K562 (cell line): Measurements from ENCODE around the gene EIF2S2. TPM values are rescaled to one million over a fixed set of nuclear protein-coding genes. Genes with fewer than 3 reads are reported as not detected.
A peak's percentile ranks its signal among the peaks of the same experiment; 100 is the strongest.

ENCODE experiments used
- ATAC-seq: fragments of 200-7000 bp; cut with Tn5 transposase; 3 replicates; pipeline ENCODE4 v1.9.1; 2020; ENCODE audit warnings: moderate library complexity
- BruUV-seq: library from RNA; stranded (reverse); fragments of 400-500 nt; replicated peaks from 2 replicates; lab custom pipeline; 2021; lab: Mats Ljungman, UMichigan
- CTCF ChIA-PET: fragments of 300-600 bp; formaldehyde crosslinking; extraction: SDS; loops from one replicate; lab custom pipeline; 2021; ENCODE audit warnings: low intra/inter-chr PET ratio; lab: Yijun Ruan, JAX
- POLR2A ChIA-PET: fragments of 300-600, 350-650 bp; sonication (Branson Sonifier 250); formaldehyde crosslinking; extraction: SDS; loops from one replicate; lab custom pipeline; 2021; ENCODE audit warnings: antibody characterized with exemption, inconsistent platforms; lab: Yijun Ruan, JAX
- DNase-seq, 4 experiments: peaks; one replicate each; pipeline versions ENCODE4 v3.0.0 to v3.0.0-alpha.2; 2011 to 2018; ENCODE audit warnings: low spot score in 3 of 4, mixed read lengths in 3 of 4; ENCODE audit errors: extremely low read depth in 1 of 4
- FAIRE-seq: peaks from 2 replicates; lab custom pipeline; 2011; peaks lifted over from hg19 to GRCh38; lab: Jason Lieb, UNC
- H2AFZ ChIP-seq: 2 replicates; pipeline ENCODE4 v1.6.0; 2011; ENCODE audit warnings: low read depth, low read length, control low read depth, inconsistent platforms
- H3K27ac ChIP-seq: fragments of 200-600 bp; 3 replicates; pipeline ENCODE4 v1.8.0; 2011; ENCODE audit warnings: low read depth, mild to moderate bottlenecking, control low read depth, inconsistent platforms, low read length, moderate library complexity, mixed read lengths; ENCODE audit errors: extremely low read depth
- H3K27me3 ChIP-seq, 2 experiments: fragments of 300-600 bp in 1 of 2; 2 replicates in 1 of 2; 3 replicates in 1 of 2; pipeline versions ENCODE4 v1.6.0 to v1.8.0; 2011; ENCODE audit warnings: inconsistent platforms in 2 of 2, low read length in 2 of 2, mild to moderate bottlenecking in 1 of 2, mixed read lengths in 1 of 2, moderate library complexity in 1 of 2; ENCODE audit not compliant: control insufficient read depth in 2 of 2, insufficient read depth in 2 of 2
- H3K36me3 ChIP-seq: fragments of 300-600 bp; 3 replicates; pipeline ENCODE4 v1.8.0; 2011; ENCODE audit warnings: mild to moderate bottlenecking, low read length, inconsistent platforms; ENCODE audit not compliant: control insufficient read depth, insufficient read depth
- H3K4me1 ChIP-seq, 2 experiments: fragments of 200-600 bp in 1 of 2; replicated peaks in 1 of 2; 2 replicates in 1 of 2; 3 replicates in 1 of 2; pipeline versions ENCODE4 v1.5.1 to v1.8.0; 2011; ENCODE audit warnings: inconsistent platforms in 2 of 2, low read length in 2 of 2, mild to moderate bottlenecking in 1 of 2, mixed read lengths in 1 of 2, moderate library complexity in 1 of 2; ENCODE audit not compliant: control insufficient read depth in 2 of 2, insufficient read depth in 2 of 2
- H3K4me2 ChIP-seq: 2 replicates; pipeline ENCODE4 v1.6.1; 2011; ENCODE audit warnings: low read length, control low read depth, inconsistent platforms, mixed read lengths; ENCODE audit not compliant: insufficient read depth
- H3K4me3 ChIP-seq: fragments of 200-600 bp; sonication (generic), shearing (Covaris generic); 2 replicates; pipeline ENCODE4 v1.5.1; 2016; ENCODE audit warnings: control low read depth, inconsistent platforms
- H3K79me2 ChIP-seq: fragments of 200-600 bp; 3 replicates; pipeline ENCODE4 v1.8.0; 2011; ENCODE audit warnings: low read length, inconsistent platforms; ENCODE audit not compliant: control insufficient read depth, insufficient read depth
- H3K9ac ChIP-seq, 2 experiments: 2 replicates each; pipeline versions ENCODE4 v1.6.0 to v1.6.1; 2011; ENCODE audit warnings: low read depth in 2 of 2, low read length in 2 of 2, control low read depth in 1 of 2, inconsistent platforms in 1 of 2, mild to moderate bottlenecking in 1 of 2, mixed read lengths in 1 of 2; ENCODE audit not compliant: insufficient read depth in 1 of 2
- H3K9me1 ChIP-seq: one replicate; pipeline ENCODE4 v1.6.0; 2011; ENCODE audit warnings: inconsistent platforms, mild to moderate bottlenecking, low read length, moderate library complexity; ENCODE audit not compliant: control insufficient read depth, insufficient read depth
- H3K9me3 ChIP-seq: replicated peaks from 2 replicates; pipeline ENCODE4 v1.5.1; 2011; ENCODE audit warnings: low read depth, low read length, inconsistent platforms; ENCODE audit not compliant: control insufficient read depth, insufficient read depth
- H4K20me1 ChIP-seq: replicated peaks from 2 replicates; pipeline ENCODE4 v1.6.1; 2011; ENCODE audit warnings: low read length, inconsistent platforms, mixed read lengths; ENCODE audit not compliant: control insufficient read depth, insufficient read depth
- ATF7 ChIP-seq: fragments of 450-650 bp; IDR thresholded peaks from 2 replicates; pipeline ENCODE4 v1.7.1; 2014; ENCODE audit warnings: mild to moderate bottlenecking, moderate library complexity
- ETV1 ChIP-seq: fragments of 450-650 bp; conservative IDR thresholded peaks from 2 replicates; pipeline ENCODE4 v1.6.1; 2016; ENCODE audit warnings: missing genetic modification characterization, control low read depth, low read depth, missing compliant biosample characterization
- RAD51 ChIP-seq: fragments of 450-650 bp; IDR thresholded peaks from 2 replicates; pipeline ENCODE4 v1.7.1; 2016; ENCODE audit warnings: low read depth, mild to moderate bottlenecking, borderline replicate concordance
- ZKSCAN8 ChIP-seq: fragments of 200-800 bp; sonication (Bioruptor generic); IDR thresholded peaks from 2 replicates; pipeline ENCODE4 v1.6.1; 2016; ENCODE audit warnings: missing genetic modification characterization, missing compliant biosample characterization
- ZNF41 ChIP-seq: fragments of 250-450 bp; sonication (Bioruptor Pico); conservative IDR thresholded peaks from 2 replicates; pipeline ENCODE4 v1.4.0; 2020; ENCODE audit warnings: mild to moderate bottlenecking
- WGBS: fragments of 100-300 bp; shearing (Covaris generic); methylation state at CpG from one replicate; pipeline ENCODE4 v1.1.6; 2016; ENCODE audit warnings: low coverage, mixed read lengths; ENCODE audit not compliant: insufficient coverage; ENCODE audit errors: missing lambda C conversion rate; 5-methylcytosine and 5-hydroxymethylcytosine counted together
- in situ Hi-C: fragments of 300-500 bp; cut with MboI; formaldehyde crosslinking; loops from 4 replicates; pipeline ENCODE4 v1.15.0; 2018; ENCODE audit warnings: inconsistent platforms, mixed read lengths
- intact Hi-C: fragments of 100-400 bp; cut with micrococcal nuclease; formaldehyde crosslinking; loops from 2 replicates; pipeline ENCODE4 v1.14.2; 2022
- polyA plus RNA-seq, 8 experiments: library from polyadenylated mRNA; depleted of rRNA in 4 of 8; stranded (reverse) in 5 of 8; unstranded in 3 of 8; fragments of >200 nt; fragmentation: Nextera tagmentation in 2 of 8; fragmentation: Illumina TruSeq in 1 of 8; extraction: Ambion mirVana in 2 of 8; extraction: Trizol in 1 of 8; gene quantifications; 2 replicates each; pipeline versions ENCODE4 v1.2.1 to v1.2.3, GENCODE V29; 2011 to 2014; ENCODE audit warnings: inconsistent platforms in 1 of 8, missing spikeins in 1 of 8
- total RNA-seq, 7 experiments: library from RNA; depleted of rRNA in 6 of 7; stranded (reverse); fragments of >200 nt in 6 of 7; fragmentation: Illumina TruSeq in 2 of 7; extraction: Trizol in 2 of 7; gene quantifications; 2 replicates each; pipeline versions ENCODE4 v1.2.1 to v1.2.3, GENCODE V29; 2011 to 2021; ENCODE audit warnings: low replicate concordance in 1 of 7
- TF ChIP-seq, protein P1 (sequence below): fragments of 200-800 bp; sonication (Bioruptor generic); IDR thresholded peaks from 2 replicates; pipeline ENCODE4 v1.6.1; 2017; ENCODE audit warnings: missing genetic modification characterization, missing compliant biosample characterization
- TF ChIP-seq, protein P2 (sequence below): fragments of 200-800 bp; sonication (Bioruptor generic); IDR thresholded peaks from 2 replicates; pipeline ENCODE4 v1.6.1; 2017; ENCODE audit warnings: missing genetic modification characterization, missing compliant biosample characterization
- TF ChIP-seq, protein P3 (sequence below): sonication (generic); formaldehyde crosslinking; IDR thresholded peaks from 2 replicates; pipeline ENCODE4 v1.5.0; 2020; ENCODE audit warnings: missing genetic modification reagents
- TF ChIP-seq, protein P4 (sequence below): fragments of 450-650 bp; formaldehyde crosslinking; IDR thresholded peaks from 2 replicates; pipeline ENCODE4 v1.4.0; 2020; ENCODE audit warnings: mild to moderate bottlenecking, mixed read lengths

EIF2S2 gene
- total and polyA plus RNA-seq, 9 of the 15 experiments (the other 6 are each of a cell fraction or from before 2014, with no cell fraction given) = 79.7 to 220 (median 154) TPM

DNA sequence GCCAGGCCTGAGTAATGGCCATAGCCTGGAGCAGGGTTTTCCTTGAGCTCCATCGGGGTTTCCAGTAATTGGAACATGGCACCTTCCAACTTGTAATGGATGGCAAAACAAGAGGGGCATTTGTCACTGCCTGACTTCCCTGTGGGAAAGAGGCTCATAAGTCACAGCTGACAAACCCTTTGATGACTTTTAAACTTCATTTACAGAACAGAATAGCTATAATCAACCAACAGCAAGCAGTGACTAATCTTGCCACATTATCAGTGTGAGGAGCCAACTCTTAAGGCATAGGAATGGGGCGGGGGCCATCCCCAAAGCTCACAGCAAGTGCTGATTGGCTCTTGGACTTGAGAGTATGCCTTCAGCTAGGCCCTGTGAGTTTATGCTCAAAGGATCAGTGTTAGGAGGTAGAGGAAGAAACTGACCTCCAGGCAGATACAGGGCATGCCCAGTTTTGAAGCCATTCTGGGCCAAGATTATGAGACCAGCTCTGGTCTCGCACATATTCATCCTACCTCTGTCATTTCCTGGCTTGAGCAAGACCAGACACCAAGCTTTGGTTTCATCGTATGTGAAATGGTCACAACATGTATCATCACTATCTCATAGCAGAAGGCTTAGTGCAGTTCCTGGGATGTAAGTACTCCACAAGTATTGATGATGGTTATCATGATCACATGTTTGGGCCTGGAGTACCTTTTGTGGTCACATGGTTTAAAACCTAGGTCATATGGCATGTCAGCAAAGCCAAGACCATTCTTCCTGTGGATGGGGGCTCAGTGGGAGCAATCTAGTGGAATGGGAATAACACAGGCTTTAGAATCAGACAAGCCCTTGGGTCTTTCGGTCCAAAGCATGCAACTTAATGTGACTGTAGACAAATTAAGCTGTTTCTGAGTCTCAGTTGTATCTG lies 49.2 kb downstream of the EIF2S2 start:
- Histone ChIP-seq H3K4me1 (peaks cover 5 to 26% of the 10 kb centered on the region in 2 experiments; a peak in 3 of 5 replicates), H3K9me3 (no peaks in the 10 kb centered on the region), H3K27me3 (no peaks in the 10 kb centered on the region), H3K9ac (no peak overlapping the region), H3K79me2 (peaks cover 42% of the 10 kb centered on the region; the same call in 2 of the 3 replicates), H2AFZ (no peak overlapping the region), H3K9me1 (peaks cover 6% of the 10 kb centered on the region), H3K36me3 (peaks cover 34% of the 10 kb centered on the region), H3K4me3 (no peak overlapping the region), H4K20me1 (peaks cover 24% of the 10 kb centered on the region; the same call in 1 of the 2 replicates), H3K4me2 (no peak overlapping the region; the same call in 1 of the 2 replicates), H3K27ac (no peak overlapping the region)
- peak in 1 of 4 experiments; percentile 27 for DNase-seq
- POLR2A ChIA-PET = interaction anchor here (1.0 to 1.3 kb wide), 4 partner anchors 8 to 63 kb away, joined by 3 to 5 read pairs (median 4); no protein-coding TSS in a partner anchor
- CTCF ChIA-PET = no interaction called here
- intact Hi-C loops (loop anchor here (10.0 kb wide), 1 partner anchor 268 kb away; no protein-coding TSS in a partner anchor), in situ Hi-C loops (no loop called here)
- peak; percentile 6 for FAIRE-seq
- ATAC-seq = peak; percentile 48; the same call in 1 of the 3 replicates
- BruUV-seq = no TSS peak
- WGBS = 63% methylated on average over 5 of the region's 5 CpGs
- TF ChIP-seq ZNF41 (CRISPR knock-in tag) (no peak), RAD51 (peak; percentile 47; the same call in 1 of the 2 replicates), ZKSCAN8 (CRISPR knock-in tag) (no peak), ETV1 (tag) (0 out of 2 replicates have a peak, but pooled peaks have one; percentile 25), ATF7 (no peak)
- TF ChIP-seq, protein P1, sequence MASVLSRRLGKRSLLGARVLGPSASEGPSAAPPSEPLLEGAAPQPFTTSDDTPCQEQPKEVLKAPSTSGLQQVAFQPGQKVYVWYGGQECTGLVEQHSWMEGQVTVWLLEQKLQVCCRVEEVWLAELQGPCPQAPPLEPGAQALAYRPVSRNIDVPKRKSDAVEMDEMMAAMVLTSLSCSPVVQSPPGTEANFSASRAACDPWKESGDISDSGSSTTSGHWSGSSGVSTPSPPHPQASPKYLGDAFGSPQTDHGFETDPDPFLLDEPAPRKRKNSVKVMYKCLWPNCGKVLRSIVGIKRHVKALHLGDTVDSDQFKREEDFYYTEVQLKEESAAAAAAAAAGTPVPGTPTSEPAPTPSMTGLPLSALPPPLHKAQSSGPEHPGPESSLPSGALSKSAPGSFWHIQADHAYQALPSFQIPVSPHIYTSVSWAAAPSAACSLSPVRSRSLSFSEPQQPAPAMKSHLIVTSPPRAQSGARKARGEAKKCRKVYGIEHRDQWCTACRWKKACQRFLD (CRISPR knock-in tag) = 0 out of 2 replicates have a peak, but pooled peaks have one; percentile 18
- TF ChIP-seq, protein P2, sequence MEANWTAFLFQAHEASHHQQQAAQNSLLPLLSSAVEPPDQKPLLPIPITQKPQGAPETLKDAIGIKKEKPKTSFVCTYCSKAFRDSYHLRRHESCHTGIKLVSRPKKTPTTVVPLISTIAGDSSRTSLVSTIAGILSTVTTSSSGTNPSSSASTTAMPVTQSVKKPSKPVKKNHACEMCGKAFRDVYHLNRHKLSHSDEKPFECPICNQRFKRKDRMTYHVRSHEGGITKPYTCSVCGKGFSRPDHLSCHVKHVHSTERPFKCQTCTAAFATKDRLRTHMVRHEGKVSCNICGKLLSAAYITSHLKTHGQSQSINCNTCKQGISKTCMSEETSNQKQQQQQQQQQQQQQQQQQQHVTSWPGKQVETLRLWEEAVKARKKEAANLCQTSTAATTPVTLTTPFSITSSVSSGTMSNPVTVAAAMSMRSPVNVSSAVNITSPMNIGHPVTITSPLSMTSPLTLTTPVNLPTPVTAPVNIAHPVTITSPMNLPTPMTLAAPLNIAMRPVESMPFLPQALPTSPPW (CRISPR knock-in tag) = peak; percentile 31; the same call in 1 of the 2 replicates
- TF ChIP-seq, protein P3, sequence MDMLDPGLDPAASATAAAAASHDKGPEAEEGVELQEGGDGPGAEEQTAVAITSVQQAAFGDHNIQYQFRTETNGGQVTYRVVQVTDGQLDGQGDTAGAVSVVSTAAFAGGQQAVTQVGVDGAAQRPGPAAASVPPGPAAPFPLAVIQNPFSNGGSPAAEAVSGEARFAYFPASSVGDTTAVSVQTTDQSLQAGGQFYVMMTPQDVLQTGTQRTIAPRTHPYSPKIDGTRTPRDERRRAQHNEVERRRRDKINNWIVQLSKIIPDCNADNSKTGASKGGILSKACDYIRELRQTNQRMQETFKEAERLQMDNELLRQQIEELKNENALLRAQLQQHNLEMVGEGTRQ (CRISPR knock-in tag) = peak; percentile 31
- TF ChIP-seq, protein P4, sequence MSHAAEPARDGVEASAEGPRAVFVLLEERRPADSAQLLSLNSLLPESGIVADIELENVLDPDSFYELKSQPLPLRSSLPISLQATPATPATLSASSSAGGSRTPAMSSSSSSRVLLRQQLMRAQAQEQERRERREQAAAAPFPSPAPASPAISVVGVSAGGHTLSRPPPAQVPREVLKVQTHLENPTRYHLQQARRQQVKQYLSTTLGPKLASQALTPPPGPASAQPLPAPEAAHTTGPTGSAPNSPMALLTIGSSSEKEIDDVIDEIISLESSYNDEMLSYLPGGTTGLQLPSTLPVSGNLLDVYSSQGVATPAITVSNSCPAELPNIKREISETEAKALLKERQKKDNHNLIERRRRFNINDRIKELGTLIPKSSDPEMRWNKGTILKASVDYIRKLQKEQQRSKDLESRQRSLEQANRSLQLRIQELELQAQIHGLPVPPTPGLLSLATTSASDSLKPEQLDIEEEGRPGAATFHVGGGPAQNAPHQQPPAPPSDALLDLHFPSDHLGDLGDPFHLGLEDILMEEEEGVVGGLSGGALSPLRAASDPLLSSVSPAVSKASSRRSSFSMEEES = 0 out of 2 replicates have a peak, but pooled peaks have one; percentile 27
